Ovary (tissue), 9 donors: ENCODE measurements around the gene VPS33B. TPM values are rescaled to one million over a fixed set of nuclear protein-coding genes. Genes with fewer than 3 reads are reported as not detected.

Source experiments
- DNase-seq, 5 donors: peaks; one replicate each; pipeline ENCODE4 v3.0.0-alpha.2; 2019 to 2020
- H3K27ac ChIP-seq, 2 donors: fragments of 200-600 bp; one replicate each; pipeline versions ENCODE4 v1.5.1 to v1.8.0; 2019 to 2022
- H3K27me3 ChIP-seq: fragments of 200-600 bp; one replicate; pipeline ENCODE4 v1.8.0; 2022
- H3K36me3 ChIP-seq: fragments of 200-600 bp; sonication (generic); one replicate; pipeline ENCODE4 v1.5.1; 2019
- H3K4me1 ChIP-seq: one replicate; pipeline ENCODE4 v1.8.1; 2013; ENCODE audit warnings: mild to moderate bottlenecking, moderate library complexity; ENCODE audit not compliant: insufficient read depth
- H3K4me3 ChIP-seq: fragments of 200-600 bp; sonication (generic); one replicate; pipeline ENCODE4 v1.5.1; 2017
- H3K9me3 ChIP-seq, 2 donors: fragments of 200-600 bp in 1 of 2; sonication (generic) in 1 of 2; one replicate each; pipeline versions ENCODE4 v1.5.1 to v1.8.1; 2013 to 2019; ENCODE audit warnings: mild to moderate bottlenecking in 1 of 2, moderate library complexity in 1 of 2
- EP300 ChIP-seq: sonication (generic); formaldehyde crosslinking; IDR thresholded peaks from one replicate; pipeline ENCODE4 v1.6.1; 2017; ENCODE audit warnings: antibody characterized with exemption
- POLR2A ChIP-seq: fragments of 450-650 bp; IDR thresholded peaks from one replicate; pipeline ENCODE4 v1.6.1; 2017; ENCODE audit warnings: antibody characterized with exemption, mild to moderate bottlenecking, moderate library complexity
- whole genome bisulfite sequencing, 3 donors: extraction: QIAGEN DNeasy Blood & Tissue Kit in 1 of 3; methylation state at CpG; one replicate each; pipeline versions ENCODE4 v1.1.5 to v1.1.7; 2013 to 2017; 5-methylcytosine and 5-hydroxymethylcytosine counted together
- intact Hi-C, 4 donors: fragments of 100-400 bp; cut with DNase I; formaldehyde crosslinking; loops; one replicate each; pipeline versions ENCODE4 v1.11.0 to v1.15.1; 2022 to 2023
- polyA plus RNA-seq, 2 donors: library from polyadenylated mRNA; stranded (reverse); fragments of 200-250 nt in 1 of 2; fragments of 350-450 nt in 1 of 2; fragmentation: Illumina TruSeq in 1 of 2; extraction: RNeasy Lipid Tissue Mini Kit (QIAGEN cat#74804) in 1 of 2; gene quantifications; one replicate each; pipeline ENCODE4 v1.2.3, GENCODE V29; 2013 to 2014
- total RNA-seq, 7 donors: library from RNA; depleted of rRNA in 2 of 7; stranded (reverse); fragments of >200 nt in 2 of 7; fragmentation: NEBNext Ultra II Directional in 3 of 7; extraction: Animal tissue kit (Norgen Biotek cat#: 25700) in 3 of 7; gene quantifications; one replicate each; pipeline versions ENCODE4 v1.1.0 to v1.2.4, GENCODE V29; 2016 to 2023
- TF ChIP-seq, protein P1 (sequence below), 3 donors: fragments of 450-650 bp in 2 of 3; fragments of 200-600 bp in 1 of 3; IDR thresholded peaks; one replicate each; pipeline versions ENCODE4 v1.5.1 to v1.8.0; 2016 to 2022; ENCODE audit warnings: antibody characterized with exemption in 3 of 3, mild to moderate bottlenecking in 1 of 3
- donor health status: DM: no; HTN: no; CAD: no; lungs with moderate emphysema.
- donor health status: DM: no; HTN: no; CAD: no.
- donor health status: Bipolar disorder and iron deficiency.
- donor health status: DM: yes; HTN: yes; CAD: no.
- donor health status: DM: no; HTN: no; CAD: no.
- donor health status: DM: yes; HTN: yes; CAD: no.

VPS33B gene
- total and polyA plus RNA-seq, 9 donors = 8.5 to 17.4 (median 13.2) TPM

DNA sequence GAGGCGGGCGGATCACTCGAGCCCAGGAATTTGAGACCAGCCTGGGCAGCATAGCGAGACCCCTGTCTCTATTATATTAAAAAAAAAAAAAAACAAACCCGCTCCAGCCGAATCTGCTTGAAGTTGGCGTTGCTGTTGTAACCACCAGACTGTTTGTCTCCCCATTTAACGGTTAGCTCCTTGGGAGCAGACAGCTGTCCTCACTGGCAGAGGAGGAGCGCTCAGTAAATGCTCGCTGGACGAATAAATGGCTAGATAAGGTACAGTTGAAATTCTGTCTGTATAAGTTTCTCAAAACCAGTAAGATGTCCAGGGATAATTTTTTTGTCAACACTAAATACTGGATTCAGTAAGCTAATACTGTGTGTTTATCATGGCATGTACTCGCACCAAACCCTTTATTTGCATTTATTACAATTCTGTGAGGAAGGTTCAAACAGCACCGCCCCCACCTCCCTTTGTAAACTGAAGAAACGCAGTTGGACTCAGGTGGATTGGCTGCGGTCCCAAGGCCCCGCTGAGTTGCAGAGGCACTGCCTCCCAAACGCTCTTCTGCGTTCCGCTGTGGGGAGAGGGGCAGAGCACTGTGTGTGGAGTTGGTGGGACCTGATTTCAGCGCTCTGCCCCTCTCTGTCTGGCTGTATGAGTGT lies 66.6 kb downstream of the VPS33B start:
- no peaks in the 10 kb centered on the region for H3K9me3 ChIP-seq
- whole genome bisulfite sequencing, 3 donors = 49 to 70% (median 57%) methylated on average over 20 of the region's 20 CpGs

DNA sequence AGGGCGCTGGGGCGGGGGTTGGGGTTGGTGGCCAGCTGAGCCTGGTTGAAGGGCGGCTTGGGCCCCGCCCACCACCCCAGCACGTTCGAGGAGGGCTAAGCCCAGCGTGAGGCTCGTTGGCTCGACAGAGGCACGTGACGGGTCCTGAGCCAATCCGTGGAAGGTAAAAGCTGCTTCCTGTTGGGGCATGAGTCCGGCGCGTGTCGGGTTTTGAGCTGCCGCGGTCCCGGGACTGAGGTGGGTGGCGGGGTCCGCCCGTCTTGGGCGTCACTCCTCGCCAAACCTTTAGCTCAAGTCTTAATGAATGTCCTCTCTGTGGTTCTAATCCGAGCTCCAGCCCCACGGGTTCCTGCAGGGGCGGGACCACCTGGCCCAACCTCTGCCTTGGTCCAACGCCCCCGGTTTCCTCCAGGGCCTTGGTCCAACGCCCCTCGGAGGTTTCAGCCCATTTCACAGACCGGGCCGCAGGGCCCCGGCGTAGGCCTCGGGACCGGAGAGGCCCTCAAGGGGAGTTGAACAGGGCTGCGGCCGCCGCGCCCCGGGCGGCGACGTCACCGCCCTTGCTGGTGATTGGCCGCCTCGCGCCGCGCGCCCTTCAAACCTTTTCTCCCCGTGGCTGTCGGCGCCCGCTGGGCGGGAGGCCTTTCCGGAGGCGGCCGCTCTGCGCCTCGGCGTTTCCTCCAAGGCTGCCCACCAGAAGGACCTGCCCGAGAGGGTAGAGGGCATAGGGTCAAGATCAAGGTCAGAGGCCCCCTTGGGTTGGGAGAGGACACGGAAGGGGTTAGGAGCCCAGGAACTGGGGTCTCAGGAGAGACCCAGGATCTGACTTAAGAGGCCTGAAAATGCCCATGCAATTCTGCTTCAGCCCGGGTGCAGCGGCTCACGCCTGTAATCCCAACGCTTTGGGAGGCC lies 67.4 kb downstream of the VPS33B start, which contains the start of gene RCCD1:
Gene RCCD1, plus strand, starts transcription at position 173 of the 912 bp plus-strand sequence. CDS start 1,851 bp downstream, outside the sequence.
- Histone ChIP-seq H3K4me1 (peaks cover 7% of the 10 kb centered on the region), H3K36me3 (no peaks in the 10 kb centered on the region), H3K4me3 (peak within 1 kb of the TSS; percentile 61), H3K9me3 (no peaks in the 10 kb centered on the region), H3K27me3 (no peaks in the 10 kb centered on the region), H3K27ac (peak within 1 kb of the TSS; percentile 78 to 80)
- peak; percentile 92 to 95 (median 93) for DNase-seq
- TF ChIP-seq POLR2A (peak; percentile 56), EP300 (no peak)
- WGBS, 3 donors = 2% methylated on average over 69 of the region's 69 CpGs
- intact Hi-C loops = loop anchor here in 2 of 4 donors (5.0 to 10.0 kb wide), 2 partner anchors 317 to 320 kb away; no protein-coding TSS in a partner anchor

More for the DNA sequence above, 66.6 kb downstream of the VPS33B start:
- H3K36me3 ChIP-seq = no peaks in the 10 kb centered on the region
- peak in 3 of 5 donors; percentile 39 to 61 (median 59) for DNase-seq
- H3K4me1 ChIP-seq = peaks cover 7% of the 10 kb centered on the region
- no peak for TF ChIP-seq POLR2A
- no peak for TF ChIP-seq EP300
- TF ChIP-seq, protein P1, sequence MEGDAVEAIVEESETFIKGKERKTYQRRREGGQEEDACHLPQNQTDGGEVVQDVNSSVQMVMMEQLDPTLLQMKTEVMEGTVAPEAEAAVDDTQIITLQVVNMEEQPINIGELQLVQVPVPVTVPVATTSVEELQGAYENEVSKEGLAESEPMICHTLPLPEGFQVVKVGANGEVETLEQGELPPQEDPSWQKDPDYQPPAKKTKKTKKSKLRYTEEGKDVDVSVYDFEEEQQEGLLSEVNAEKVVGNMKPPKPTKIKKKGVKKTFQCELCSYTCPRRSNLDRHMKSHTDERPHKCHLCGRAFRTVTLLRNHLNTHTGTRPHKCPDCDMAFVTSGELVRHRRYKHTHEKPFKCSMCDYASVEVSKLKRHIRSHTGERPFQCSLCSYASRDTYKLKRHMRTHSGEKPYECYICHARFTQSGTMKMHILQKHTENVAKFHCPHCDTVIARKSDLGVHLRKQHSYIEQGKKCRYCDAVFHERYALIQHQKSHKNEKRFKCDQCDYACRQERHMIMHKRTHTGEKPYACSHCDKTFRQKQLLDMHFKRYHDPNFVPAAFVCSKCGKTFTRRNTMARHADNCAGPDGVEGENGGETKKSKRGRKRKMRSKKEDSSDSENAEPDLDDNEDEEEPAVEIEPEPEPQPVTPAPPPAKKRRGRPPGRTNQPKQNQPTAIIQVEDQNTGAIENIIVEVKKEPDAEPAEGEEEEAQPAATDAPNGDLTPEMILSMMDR (IDR thresholded peaks at IDR 0.05) = no peak
- intact Hi-C loops = loop anchor here in 2 of 4 donors (5.0 to 10.0 kb wide), 2 partner anchors 317 to 319 kb away; no protein-coding TSS in a partner anchor
- H3K27me3 ChIP-seq = no peaks in the 10 kb centered on the region
- no peak overlapping the region for H3K27ac ChIP-seq
- H3K4me3 ChIP-seq = peak overlapping the region; percentile 61

DNA sequence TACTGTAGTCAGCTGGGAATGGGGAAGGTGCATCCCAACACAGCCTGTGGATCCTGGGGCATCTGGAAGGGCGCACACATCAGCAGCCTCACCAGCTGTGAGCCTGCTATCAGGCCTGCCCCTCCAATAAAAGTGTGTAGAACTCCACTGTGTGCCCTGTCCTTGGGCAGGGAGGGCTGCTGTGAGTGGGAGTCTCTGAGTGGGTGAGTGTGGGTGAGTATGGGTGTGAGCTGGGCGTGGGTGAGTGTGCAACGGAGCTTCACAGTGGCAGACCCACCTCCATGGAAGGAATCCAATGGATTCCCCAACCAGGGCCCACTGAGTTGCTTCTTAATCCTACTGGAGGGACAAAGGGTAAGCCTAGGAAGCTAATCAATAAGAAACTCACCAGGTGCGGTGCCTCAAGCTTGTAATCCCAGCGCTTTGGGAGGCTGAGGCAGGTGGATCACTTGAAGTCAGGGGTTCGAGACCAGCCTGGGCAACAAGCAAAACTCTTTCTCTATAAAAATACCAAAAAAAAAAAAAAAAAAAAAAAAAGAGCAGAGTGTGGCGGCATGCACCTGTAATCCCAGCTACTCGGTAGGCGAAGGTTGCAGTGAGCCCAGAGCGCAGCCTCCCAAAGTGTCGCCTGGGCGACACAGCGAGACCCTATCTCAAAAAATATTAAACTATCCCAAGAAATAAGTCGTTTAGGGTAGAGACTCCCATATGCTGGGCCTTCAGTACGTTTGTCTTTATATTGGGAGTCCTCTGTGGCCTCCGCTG lies 68.3 kb downstream of the VPS33B start:
- Histone ChIP-seq H3K4me3 (peak overlapping the region; percentile 61), H3K36me3 (no peaks in the 10 kb centered on the region), H3K27me3 (no peaks in the 10 kb centered on the region), H3K9me3 (no peaks in the 10 kb centered on the region), H3K4me1 (peaks cover 7% of the 10 kb centered on the region), H3K27ac (peak overlapping the region in 1 of 2 donors; percentile 78)
- TF ChIP-seq, protein P1 (IDR thresholded peaks at IDR 0.05) = no peak
- no peak for TF ChIP-seq POLR2A
- no peak for TF ChIP-seq EP300
- DNase-seq = peak in 1 of 5 donors; percentile 25
- WGBS, 3 donors = 67 to 70% (median 67%) methylated on average over 16 of the region's 16 CpGs
- intact Hi-C loops = loop anchor here in 1 of 4 donors (10.0 kb wide), 1 partner anchor 321 kb away; no protein-coding TSS in a partner anchor

DNA sequence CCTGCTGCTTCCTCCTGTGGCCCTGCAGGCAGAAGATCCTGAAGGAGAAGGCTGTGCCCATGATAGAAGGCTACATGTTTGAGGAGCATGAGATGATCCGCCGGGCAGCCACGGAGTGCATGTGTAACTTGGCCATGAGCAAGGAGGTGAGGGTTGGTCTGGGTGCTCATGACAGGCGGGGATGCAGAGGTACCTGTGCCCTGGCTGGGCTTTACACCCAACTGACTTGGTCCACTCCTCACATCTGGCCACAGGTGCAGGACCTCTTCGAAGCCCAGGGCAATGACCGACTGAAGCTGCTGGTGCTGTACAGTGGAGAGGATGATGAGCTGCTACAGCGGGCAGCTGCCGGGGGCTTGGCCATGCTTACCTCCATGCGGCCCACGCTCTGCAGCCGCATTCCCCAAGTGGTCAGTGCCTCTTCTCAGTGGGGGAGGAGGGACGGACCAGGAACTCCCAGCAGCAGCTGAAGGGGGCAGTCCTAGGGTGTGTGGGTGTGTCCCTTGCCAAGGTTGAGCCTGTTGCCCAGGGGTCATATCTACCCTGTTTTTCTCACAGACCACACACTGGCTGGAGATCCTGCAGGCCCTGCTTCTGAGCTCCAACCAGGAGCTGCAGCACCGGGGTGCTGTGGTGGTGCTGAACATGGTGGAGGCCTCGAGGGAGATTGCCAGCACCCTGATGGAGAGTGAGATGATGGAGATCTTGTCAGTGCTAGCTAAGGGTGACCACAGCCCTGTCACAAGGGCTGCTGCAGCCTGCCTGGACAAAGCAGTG lies 69.3 kb downstream of the VPS33B start:
- H3K27me3 ChIP-seq = no peaks in the 10 kb centered on the region
- WGBS, 3 donors = 79 to 81% (median 80%) methylated on average over 14 of the region's 14 CpGs
- peaks cover 7% of the 10 kb centered on the region for H3K4me1 ChIP-seq
- H3K36me3 ChIP-seq = no peaks in the 10 kb centered on the region
- no peak overlapping the region for H3K4me3 ChIP-seq
- intact Hi-C loops = loop anchor here in 1 of 4 donors (10.0 kb wide), 1 partner anchor 322 kb away; no protein-coding TSS in a partner anchor
- TF ChIP-seq, protein P1 (IDR thresholded peaks at IDR 0.05) = no peak
- TF ChIP-seq POLR2A (no peak), EP300 (no peak)
- peak in 1 of 5 donors; percentile 22 for DNase-seq
- no peaks in the 10 kb centered on the region for H3K9me3 ChIP-seq
- no peak overlapping the region for H3K27ac ChIP-seq
